ENCODE results near the gene FGFBP2.

- TF ChIP-seq CTCF (IDR thresholded peaks at IDR 0.05; ENCODE audit: low read depth, low read length, poor library complexity, severe bottlenecking) (no peak), EZH2phosphoT487 (IDR thresholded peaks at IDR 0.05; ENCODE audit: borderline replicate concordance, low read length) (no peak)
Observed at GRCh38 chr4:15935504-15936402, 27.2 kb downstream of the FGFBP2 start.

Data from DOHH2 (cell line).